ENCODE results near the gene HHLA2.

The HHLA2 gene

GRCh38 chr3:108328821-108329486 lies 32.6 kb downstream of the HHLA2 start:
- no peaks in the 10 kb centered on the region for H3K36me3 ChIP-seq (ENCODE audit: insufficient read depth, low read length)
- no peak overlapping the region for H3K9ac ChIP-seq (ENCODE audit: insufficient read length)
- H3K9me3 ChIP-seq (ENCODE audit: low read depth, low read length), result no peaks in the 10 kb centered on the region
- DNase-seq (ENCODE audit: low read depth, low spot score), result no peak
- H3K27ac ChIP-seq, result no peak overlapping the region
- H3K4me3 ChIP-seq, result no peak overlapping the region
- TF ChIP-seq FOXP2 (optimal IDR thresholded peaks at IDR 0.05; ENCODE audit: control extremely low read depth, extremely low read length, insufficient read depth) (no peak), EZH2 (IDR thresholded peaks at IDR 0.05) (no peak), POLR2AphosphoS5 (IDR thresholded peaks at IDR 0.05; ENCODE audit: borderline replicate concordance, low read depth, low read length) (no peak)

GRCh38 chr3:108329508-108329907 lies 33.2 kb downstream of the HHLA2 start:
- DNase-seq (ENCODE audit: low read depth, low spot score), result no peak
- Histone ChIP-seq H3K9me3 (ENCODE audit: low read depth, low read length) (no peaks in the 10 kb centered on the region), H3K9ac (ENCODE audit: insufficient read length) (no peak overlapping the region), H3K27ac (no peak overlapping the region), H3K36me3 (ENCODE audit: insufficient read depth, low read length) (no peaks in the 10 kb centered on the region), H3K4me3 (no peak overlapping the region)
- TF ChIP-seq POLR2AphosphoS5 (IDR thresholded peaks at IDR 0.05; ENCODE audit: borderline replicate concordance, low read depth, low read length), result no peak

GRCh38 chr3:108329947-108330346 lies 33.6 kb downstream of the HHLA2 start:
- Histone ChIP-seq H3K9me3 (ENCODE audit: low read depth, low read length) (no peaks in the 10 kb centered on the region), H3K27ac (no peak overlapping the region), H3K36me3 (ENCODE audit: insufficient read depth, low read length) (no peaks in the 10 kb centered on the region), H3K9ac (ENCODE audit: insufficient read length) (no peak overlapping the region), H3K4me3 (no peak overlapping the region)
- TF ChIP-seq EZH2 (IDR thresholded peaks at IDR 0.05) (no peak), POLR2AphosphoS5 (IDR thresholded peaks at IDR 0.05; ENCODE audit: borderline replicate concordance, low read depth, low read length) (no peak), FOXP2 (optimal IDR thresholded peaks at IDR 0.05; ENCODE audit: control extremely low read depth, extremely low read length, insufficient read depth) (no peak)
- DNase-seq (ENCODE audit: low read depth, low spot score), result no peak

GRCh38 chr3:108331792-108332191 lies 35.4 kb downstream of the HHLA2 start:
- Histone ChIP-seq H3K9me3 (ENCODE audit: low read depth, low read length) (no peaks in the 10 kb centered on the region), H3K4me3 (no peak overlapping the region), H3K36me3 (ENCODE audit: insufficient read depth, low read length) (no peaks in the 10 kb centered on the region), H3K9ac (ENCODE audit: insufficient read length) (no peak overlapping the region), H3K27ac (no peak overlapping the region)
- no peak for DNase-seq (ENCODE audit: low read depth, low spot score)
- no peak for TF ChIP-seq EZH2 (IDR thresholded peaks at IDR 0.05)
- TF ChIP-seq POLR2AphosphoS5 (IDR thresholded peaks at IDR 0.05; ENCODE audit: borderline replicate concordance, low read depth, low read length), result no peak
- no peak for TF ChIP-seq FOXP2 (optimal IDR thresholded peaks at IDR 0.05; ENCODE audit: control extremely low read depth, extremely low read length, insufficient read depth)

GRCh38 chr3:108333961-108334360 lies 37.6 kb downstream of the HHLA2 start:
- H3K36me3 ChIP-seq (ENCODE audit: insufficient read depth, low read length), result no peaks in the 10 kb centered on the region
- no peak overlapping the region for H3K4me3 ChIP-seq
- DNase-seq (ENCODE audit: low read depth, low spot score), result no peak
- no peak for TF ChIP-seq FOXP2 (optimal IDR thresholded peaks at IDR 0.05; ENCODE audit: control extremely low read depth, extremely low read length, insufficient read depth)
- no peak for TF ChIP-seq EZH2 (IDR thresholded peaks at IDR 0.05)
- no peak for TF ChIP-seq POLR2AphosphoS5 (IDR thresholded peaks at IDR 0.05; ENCODE audit: borderline replicate concordance, low read depth, low read length)
- H3K9me3 ChIP-seq (ENCODE audit: low read depth, low read length), result no peaks in the 10 kb centered on the region
- H3K9ac ChIP-seq (ENCODE audit: insufficient read length), result no peak overlapping the region
- no peak overlapping the region for H3K27ac ChIP-seq

GRCh38 chr3:108334701-108335100 lies 38.4 kb downstream of the HHLA2 start:
- no peak for DNase-seq (ENCODE audit: low read depth, low spot score)
- no peaks in the 10 kb centered on the region for H3K9me3 ChIP-seq (ENCODE audit: low read depth, low read length)

GRCh38 chr3:108338901-108339545 lies 42.7 kb downstream of the HHLA2 start:
- no peaks in the 10 kb centered on the region for H3K36me3 ChIP-seq (ENCODE audit: insufficient read depth, low read length)
- TF ChIP-seq FOXP2 (optimal IDR thresholded peaks at IDR 0.05; ENCODE audit: control extremely low read depth, extremely low read length, insufficient read depth), result no peak
- no peak for TF ChIP-seq POLR2AphosphoS5 (IDR thresholded peaks at IDR 0.05; ENCODE audit: borderline replicate concordance, low read depth, low read length)
- TF ChIP-seq EZH2 (IDR thresholded peaks at IDR 0.05), result no peak
- DNase-seq (ENCODE audit: low read depth, low spot score), result no peak
- no peak overlapping the region for H3K4me3 ChIP-seq
- no peak overlapping the region for H3K9ac ChIP-seq (ENCODE audit: insufficient read length)
- no peak overlapping the region for H3K27ac ChIP-seq
- H3K9me3 ChIP-seq (ENCODE audit: low read depth, low read length), result no peaks in the 10 kb centered on the region

More at GRCh38 chr3:108334701-108335100, 38.4 kb downstream of the HHLA2 start:
- H3K36me3 ChIP-seq (ENCODE audit: insufficient read depth, low read length), result no peaks in the 10 kb centered on the region
- H3K4me3 ChIP-seq, result no peak overlapping the region
- H3K9ac ChIP-seq (ENCODE audit: insufficient read length), result no peak overlapping the region
- no peak for TF ChIP-seq POLR2AphosphoS5 (IDR thresholded peaks at IDR 0.05; ENCODE audit: borderline replicate concordance, low read depth, low read length)
- no peak for TF ChIP-seq FOXP2 (optimal IDR thresholded peaks at IDR 0.05; ENCODE audit: control extremely low read depth, extremely low read length, insufficient read depth)
- no peak for TF ChIP-seq EZH2 (IDR thresholded peaks at IDR 0.05)
- H3K27ac ChIP-seq, result no peak overlapping the region

GRCh38 chr3:108341911-108342310 lies 45.6 kb downstream of the HHLA2 start:
- DNase-seq (ENCODE audit: low read depth, low spot score), result no peak
- Histone ChIP-seq H3K36me3 (ENCODE audit: insufficient read depth, low read length) (no peaks in the 10 kb centered on the region), H3K27ac (no peak overlapping the region), H3K9me3 (ENCODE audit: low read depth, low read length) (no peaks in the 10 kb centered on the region), H3K4me3 (no peak overlapping the region), H3K9ac (ENCODE audit: insufficient read length) (no peak overlapping the region)
- TF ChIP-seq POLR2AphosphoS5 (IDR thresholded peaks at IDR 0.05; ENCODE audit: borderline replicate concordance, low read depth, low read length) (no peak), EZH2 (IDR thresholded peaks at IDR 0.05) (no peak), FOXP2 (optimal IDR thresholded peaks at IDR 0.05; ENCODE audit: control extremely low read depth, extremely low read length, insufficient read depth) (no peak)

Data from SK-N-MC (cell line).